HG03135 (cell line): Measurements from ENCODE around the gene FAM210A.

ENCODE experiments used
- ATAC-seq: cut with Tn5 transposase; IDR thresholded peaks from one replicate; pipeline ENCODE4 v1.9.1; 2021; ENCODE audit warnings: mild to moderate bottlenecking, moderate library complexity; ENCODE audit not compliant: unreplicated experiment

FAM210A gene

DNA sequence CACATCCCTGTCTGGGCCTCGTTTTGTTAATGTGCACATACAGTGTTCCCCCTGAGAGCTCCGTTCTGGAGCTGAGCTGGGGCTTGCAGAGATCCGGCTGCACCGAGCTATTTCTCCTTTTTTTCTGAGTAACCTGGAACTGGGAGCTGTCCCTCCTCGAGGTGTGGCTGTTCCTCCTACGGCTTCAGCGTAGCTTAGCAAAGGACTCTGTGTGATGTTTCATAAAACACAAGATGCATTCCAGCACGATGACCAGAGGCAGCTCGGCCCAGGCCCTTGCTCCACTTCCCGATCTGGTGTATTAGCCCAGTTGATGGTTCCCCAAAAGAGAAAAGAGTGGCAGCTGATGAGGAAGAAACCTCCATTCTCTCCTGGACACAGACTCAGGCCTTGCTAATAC, 103.0 kb downstream of the FAM210A start:
- ATAC-seq: no peak

DNA sequence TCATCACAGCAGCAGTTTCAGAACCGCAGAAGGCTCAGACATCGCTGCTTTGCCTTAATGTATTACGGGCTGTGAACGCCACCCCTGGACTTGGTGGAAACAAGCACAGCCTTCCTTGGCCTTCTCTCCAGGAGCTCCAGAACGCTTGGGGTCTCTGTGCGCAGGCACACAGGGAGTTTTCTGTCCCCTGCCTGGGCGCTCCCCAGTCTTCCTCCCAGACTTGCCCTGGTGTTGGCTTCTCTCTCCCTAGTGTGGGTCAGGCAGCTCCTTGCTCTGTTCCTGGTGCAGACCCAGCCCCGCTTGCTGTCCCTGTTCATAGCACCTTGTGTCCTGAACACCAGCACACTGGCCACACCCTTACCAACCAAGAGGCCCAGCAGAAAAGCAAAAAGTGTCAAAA, 103.6 kb downstream of the FAM210A start:
- no peak for ATAC-seq

DNA sequence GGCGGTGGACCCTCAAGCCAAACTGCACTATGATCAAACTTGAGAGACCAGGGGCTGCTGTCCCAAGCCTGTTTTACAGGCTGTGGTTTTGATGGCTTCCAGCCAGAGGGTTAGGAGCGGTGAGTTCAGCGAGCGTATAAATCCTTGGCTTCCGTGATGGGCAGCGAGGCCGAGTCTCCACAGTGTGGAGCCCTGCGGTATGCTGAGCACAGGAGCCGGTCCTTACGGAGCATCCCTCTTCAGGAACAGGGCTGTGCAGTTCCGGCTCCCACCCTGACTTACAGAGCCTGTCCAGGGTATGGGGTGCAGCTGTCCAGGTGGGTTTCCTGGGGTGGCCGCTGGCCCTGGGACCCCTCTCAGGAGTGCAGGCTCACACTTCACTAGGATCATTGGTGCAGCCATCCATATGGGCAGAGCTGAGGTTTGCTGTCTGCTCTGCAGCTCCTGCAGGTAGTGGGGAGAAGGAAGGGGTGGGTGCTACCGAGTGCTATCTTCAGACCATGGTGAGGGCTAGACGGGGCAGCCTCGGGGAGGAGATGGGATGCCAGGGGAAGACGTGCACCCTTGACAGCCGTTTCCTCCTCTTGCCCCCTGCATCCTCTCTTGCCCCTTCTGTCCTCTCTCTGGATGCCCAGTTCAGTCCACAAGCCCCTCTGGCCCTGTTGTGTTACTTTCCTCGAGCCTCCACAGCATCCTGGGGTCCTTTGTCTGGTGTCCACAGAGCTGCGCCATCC, 104.3 kb downstream of the FAM210A start:
- no peak for ATAC-seq

DNA sequence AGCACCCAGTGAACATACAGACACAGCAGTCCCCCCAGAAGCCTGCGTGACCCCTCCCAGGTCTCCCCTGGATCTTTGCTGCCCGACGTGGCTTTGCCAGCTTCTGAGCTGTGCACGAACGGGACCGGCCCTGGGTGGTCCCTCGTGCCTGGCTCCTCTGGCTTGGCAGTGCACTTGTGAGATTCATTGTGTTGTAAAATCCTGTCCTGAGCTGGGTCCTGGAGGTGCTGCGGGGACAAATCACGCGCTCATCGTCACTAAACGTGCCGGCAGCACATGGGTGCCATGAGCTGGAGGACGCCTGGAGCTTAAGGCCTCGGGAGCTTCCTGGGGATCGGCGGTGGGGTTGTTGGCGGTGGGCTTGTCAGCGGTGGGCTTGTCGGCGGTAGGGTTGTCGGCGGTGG, 104.9 kb downstream of the FAM210A start:
- ATAC-seq: no peak

DNA sequence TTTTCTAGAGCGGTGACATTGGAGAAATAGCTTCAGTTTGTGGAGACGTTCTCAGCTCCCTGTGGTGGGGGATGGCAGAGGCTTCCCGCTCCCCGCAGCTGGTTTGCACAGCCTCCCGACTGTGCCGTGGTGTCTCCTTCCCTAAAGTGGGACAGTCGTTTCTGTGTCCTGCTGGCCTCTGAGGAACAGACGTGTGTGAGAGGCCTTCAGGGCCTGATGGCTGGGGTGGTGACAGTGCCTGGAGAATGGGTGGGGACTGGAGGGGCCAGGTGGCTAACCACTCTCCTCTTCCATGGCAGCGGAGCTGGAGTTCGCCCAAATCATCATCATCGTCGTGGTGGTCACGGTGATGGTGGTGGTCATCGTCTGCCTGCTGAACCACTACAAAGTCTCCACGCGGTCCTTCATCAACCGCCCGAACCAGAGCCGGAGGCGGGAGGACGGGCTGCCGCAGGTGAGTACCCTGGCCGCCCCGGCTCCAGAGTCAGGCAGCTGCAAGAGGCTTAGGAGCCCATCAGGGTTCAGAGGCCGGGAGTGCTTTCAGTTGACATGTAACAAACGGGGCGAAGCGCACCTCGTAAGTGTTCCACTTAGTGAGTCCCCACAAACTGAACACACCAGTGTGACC, 105.4 kb downstream of the FAM210A start:
- ATAC-seq: no peak

DNA sequence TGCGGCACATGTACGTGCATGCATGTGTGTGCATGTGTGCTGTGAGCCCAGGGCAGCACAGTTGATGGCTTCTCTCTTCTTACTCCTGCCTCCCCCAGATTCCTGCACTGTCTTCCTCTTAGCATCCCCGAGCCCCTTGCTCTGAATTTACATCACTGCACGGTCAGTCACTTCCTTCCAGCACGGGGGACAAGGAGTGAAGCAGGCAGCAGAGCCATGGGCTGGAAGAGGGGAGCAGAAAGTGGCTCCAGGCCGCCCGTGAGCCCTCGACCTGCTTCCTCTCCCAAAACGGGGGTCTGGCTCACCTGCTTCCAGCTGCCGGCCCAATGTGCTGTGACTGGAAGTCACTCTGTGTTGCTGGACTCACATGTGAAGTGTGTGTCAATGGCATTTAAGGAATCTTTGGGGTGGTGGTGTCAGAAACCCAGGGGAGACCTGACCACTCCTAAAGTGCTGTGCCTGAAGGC, 106.1 kb downstream of the FAM210A start:
- no peak for ATAC-seq

DNA sequence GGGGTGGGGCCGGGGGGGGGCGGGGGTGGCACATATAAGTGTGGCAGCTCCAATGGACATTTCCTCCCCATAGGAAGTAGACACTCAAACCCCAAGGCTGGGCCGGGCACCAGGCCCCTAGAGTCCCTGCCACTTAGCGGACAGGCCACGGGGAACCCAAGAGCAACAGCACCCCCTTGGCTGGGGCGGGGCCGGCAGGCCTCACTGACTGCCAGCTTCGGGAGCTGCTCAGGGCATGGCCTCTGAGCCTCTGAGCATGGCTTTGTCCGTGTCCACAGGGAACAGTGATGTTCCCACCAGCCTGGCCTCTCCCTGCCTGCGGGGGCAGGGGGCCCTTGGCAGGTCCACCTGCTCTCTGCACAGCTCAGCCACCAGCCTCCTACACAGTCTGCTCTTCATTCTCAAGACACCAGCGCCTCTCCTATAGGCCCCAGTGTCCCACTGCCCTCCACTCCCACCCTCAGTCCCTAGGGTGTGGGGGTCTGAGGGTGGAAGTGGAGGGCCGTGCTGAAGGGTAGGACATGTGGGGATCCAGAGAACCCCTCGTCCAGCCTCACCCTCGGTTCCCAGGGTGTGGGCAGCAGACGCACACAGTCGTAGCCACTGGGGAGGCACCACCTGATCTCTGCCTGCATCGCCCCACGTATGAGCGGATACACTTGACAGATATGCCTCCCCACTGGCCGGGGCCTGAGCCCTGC, 106.7 kb downstream of the FAM210A start:
- no peak for ATAC-seq

DNA sequence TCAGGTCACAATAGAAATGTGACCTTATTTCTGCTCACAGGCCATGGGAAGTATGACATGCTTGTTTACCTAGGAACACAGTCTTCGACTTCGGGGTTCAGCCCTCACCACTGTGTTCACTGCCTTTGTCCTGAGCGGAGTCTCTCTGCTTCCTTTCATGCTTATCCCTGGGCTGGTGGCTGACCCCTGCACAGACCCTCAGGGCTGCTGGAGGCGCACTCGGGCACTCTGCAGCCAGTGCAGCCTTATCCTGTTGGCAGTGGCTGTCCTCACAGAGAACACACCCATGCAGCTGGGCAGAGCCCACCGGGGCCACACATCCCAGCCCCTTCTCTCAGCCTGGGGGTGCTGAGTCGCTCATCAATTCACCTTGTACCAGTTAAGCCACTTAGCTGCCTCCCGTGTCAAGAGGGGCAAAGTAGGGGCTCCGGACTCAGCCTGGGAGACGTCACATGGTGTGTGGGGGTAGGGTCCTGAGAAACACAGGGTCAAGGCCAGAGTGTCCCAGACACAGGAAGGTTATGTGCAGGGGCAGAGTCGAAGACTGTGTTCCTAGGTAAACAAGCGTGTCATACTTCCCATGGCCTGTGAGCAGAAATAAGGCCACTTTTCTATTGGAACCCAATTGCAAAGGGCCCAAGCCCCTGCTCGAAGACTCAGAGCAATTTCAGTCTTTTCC, 107.5 kb downstream of the FAM210A start:
- no peak for ATAC-seq

DNA sequence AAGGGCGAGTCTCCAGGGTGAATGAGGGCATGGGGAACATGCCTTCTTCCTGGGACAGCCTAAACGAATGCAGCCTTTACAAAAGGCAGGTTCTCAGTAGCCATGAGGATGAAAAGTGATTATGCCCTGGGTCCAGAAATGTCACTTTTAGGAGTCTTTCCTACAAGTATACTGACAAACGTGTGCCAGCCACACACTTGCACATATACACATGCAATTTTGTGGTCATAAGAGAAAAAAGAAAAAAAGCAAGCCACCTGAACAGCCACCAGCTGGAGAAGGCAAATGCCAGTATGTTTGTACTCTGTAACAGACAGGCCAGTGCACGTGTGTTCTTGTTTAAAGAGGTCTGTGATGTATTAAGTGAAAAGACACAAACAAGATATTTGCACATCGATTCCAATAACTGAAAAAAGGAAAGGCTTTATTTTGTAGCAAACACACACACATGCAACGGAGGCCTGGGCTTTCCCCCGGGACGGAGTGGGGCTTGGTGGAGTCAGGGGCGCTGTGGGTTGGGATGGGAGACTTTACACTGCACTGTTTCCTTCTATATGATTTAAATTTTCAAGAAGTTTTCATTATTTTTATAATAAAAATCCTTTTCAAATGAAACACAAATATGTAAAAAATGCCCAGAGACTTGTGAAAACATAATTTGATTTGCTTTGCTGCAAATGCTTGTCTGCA, 108.4 kb downstream of the FAM210A start:
- ATAC-seq: no peak

DNA sequence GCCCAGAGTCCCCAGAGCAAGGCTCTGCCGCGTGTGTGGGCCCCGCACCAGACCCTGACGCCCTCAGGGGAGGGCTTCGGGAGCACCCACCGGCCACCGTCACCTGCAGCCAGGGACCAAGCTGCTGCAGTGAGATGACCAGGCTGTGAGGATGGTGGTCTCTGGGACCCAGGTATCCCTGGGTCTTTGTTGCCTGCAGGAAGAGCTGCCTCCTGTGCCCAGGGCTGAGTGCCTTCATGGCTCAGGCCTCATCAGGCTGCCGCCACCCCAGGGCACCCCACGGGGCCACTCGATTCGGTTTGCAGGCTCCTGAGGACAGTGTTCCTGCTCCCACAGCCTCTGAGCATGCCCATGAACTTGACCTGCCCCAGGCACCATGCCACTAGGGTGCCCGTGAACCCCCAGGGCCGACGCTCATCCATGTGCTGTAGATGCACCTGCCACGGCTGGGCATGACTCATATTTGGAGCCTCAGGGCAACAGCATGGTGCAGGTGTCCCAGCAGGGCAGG, 109.8 kb downstream of the FAM210A start:
- ATAC-seq: no peak

DNA sequence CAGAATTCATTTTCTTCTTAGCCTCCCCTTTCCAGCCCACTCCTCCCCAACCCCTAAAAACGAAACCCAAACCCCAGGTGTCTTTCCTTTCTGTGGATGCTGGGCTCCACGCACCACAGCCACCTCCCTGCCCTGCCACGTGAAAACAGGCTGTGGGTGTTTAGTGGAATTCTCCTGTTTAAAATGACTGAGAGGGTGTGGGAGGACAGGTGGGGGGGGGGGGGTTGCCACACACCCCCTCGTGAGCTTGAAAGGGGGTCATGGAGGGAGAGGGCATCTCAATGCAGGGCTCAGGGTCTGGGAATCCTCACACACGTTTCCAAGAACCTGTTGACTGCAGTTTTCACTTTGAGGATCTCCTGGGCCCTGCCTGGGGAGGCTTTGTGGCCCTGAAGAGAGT, 110.3 kb downstream of the FAM210A start:
- ATAC-seq: no peak

DNA sequence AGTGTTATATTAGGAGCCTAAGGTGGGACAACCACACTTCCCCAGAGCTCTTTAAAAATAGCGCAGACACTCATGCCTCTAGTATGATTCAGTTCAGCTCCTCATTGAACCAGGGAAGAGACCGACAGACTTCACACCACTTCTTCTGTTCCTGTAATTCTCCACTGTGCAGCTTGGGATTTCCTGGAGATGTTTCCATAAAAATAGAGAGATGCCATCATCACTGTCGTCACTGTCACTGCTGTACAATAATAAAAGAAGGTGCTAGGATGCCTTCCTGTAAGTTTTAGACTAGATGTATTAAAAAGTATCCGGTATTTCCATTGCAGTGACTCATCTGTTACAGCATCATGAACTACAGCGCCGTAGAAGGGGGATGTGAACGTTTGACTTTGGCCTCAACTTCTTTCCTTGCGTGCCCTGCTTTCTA, 110.9 kb downstream of the FAM210A start:
- no peak for ATAC-seq

DNA sequence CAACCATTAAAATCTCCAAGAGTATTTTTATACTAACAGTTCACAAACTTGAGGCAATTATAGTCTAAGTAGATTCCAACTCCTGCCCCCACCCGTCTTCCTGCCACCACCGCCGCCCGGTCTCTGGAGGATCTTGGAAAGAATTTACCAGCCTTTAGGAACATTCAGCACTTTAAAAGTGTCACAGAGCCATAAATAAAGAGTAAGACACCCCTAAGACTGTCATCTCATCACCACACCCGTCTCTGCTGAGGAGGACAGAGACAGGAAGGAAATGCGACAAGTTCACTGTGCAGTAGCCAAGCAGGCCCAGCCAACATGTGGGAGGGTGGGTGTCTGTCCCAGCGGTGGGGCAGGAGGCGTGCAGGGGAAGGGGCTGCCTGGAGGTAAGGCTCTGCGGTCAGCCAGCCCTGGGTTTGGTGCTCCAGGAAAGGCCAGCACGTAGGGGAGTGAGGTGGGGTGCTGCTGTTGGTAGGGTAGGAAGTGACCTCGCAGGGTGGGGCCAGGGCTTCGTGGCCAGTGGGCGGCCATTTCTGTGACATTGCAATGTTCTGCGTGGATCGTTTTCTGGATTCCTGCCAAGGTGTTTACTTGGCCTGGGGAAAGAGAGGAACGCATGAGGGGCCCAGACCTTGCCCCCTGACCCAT, 111.6 kb downstream of the FAM210A start:
- ATAC-seq: no peak

DNA sequence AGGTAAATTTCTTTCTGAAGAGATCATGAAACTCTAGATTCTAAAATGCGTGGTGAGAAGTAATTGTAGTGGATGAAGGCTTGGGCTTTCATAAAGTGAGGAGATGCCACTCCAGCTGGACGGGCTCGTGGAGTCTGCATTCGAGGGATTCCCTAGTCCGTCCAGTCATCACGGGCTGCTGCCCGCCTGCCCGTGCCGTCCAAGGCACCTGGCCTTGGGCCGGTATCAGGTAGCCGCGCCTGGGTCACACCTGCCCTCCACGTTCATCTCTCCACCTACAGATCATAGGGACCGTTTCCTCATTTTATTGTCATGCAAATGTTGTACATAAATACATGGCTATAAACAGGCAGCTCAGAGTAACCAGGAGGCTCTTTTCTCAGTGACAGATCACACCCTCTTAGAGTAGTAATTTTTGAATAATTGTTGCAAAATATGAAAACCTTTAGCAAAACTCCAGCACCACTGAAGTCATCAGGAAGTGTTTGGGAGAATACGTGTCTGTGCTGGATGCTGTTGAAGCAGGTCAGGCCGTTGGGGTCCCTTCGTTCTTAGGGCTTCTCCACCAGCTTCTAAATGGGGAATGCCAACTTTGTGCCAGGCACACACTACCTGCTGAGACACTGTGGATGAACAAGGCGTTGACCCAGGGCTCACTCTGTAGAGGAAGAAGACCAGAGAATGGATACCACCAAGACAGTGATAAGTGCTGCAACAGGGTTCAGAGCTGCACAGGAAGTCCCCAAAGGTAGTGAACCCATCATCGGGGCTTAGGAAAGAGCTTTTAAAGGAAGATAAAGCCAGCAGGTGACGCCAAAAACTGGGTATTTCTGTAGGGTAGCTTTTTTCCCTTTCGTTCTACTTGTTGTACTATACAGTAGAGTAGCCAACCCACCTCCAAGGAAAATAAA, 112.5 kb downstream of the FAM210A start:
- ATAC-seq: no peak
